WERI-Rb-1 (cell line): ENCODE measurements around the gene SLFN11.
"Not testable (repeated sequence)": the region's sequence is repeated elsewhere in the genome, so short reads cannot be mapped to it uniquely, and the experiment has no call there.

Experiments used
- DNase-seq: peaks from one replicate; pipeline ENCODE4 v3.0.0-alpha.2; 2020
- H3K27ac ChIP-seq: fragments of 250-450 bp; sonication (Bioruptor Pico); 2 replicates; pipeline ENCODE4 v1.5.1; 2020; ENCODE audit warnings: mild to moderate bottlenecking, moderate library complexity
- H3K27me3 ChIP-seq: fragments of 250-450 bp; sonication (Bioruptor Pico); 2 replicates; pipeline ENCODE4 v1.5.1; 2021; ENCODE audit warnings: mild to moderate bottlenecking, low read depth, moderate library complexity; ENCODE audit not compliant: insufficient read depth, severe bottlenecking
- H3K36me3 ChIP-seq: fragments of 250-450 bp; sonication (Bioruptor Pico); 2 replicates; pipeline ENCODE4 v1.5.1; 2020; ENCODE audit warnings: mild to moderate bottlenecking, moderate library complexity
- H3K4me3 ChIP-seq: 2 replicates; pipeline ENCODE4 v1.5.1; 2011; ENCODE audit warnings: low read depth, mild to moderate bottlenecking, control low read depth, low read length
- H3K9me3 ChIP-seq: fragments of 250-450 bp; sonication (Bioruptor Pico); 2 replicates; pipeline ENCODE4 v1.5.1; 2021; ENCODE audit warnings: mild to moderate bottlenecking, moderate library complexity; ENCODE audit not compliant: severe bottlenecking
- TF ChIP-seq, protein P1 (sequence below): IDR thresholded peaks from 2 replicates; pipeline ENCODE4 v1.5.1; 2011; ENCODE audit warnings: low read depth, mild to moderate bottlenecking, control low read depth, inconsistent platforms, low read length

The SLFN11 gene, protein sequence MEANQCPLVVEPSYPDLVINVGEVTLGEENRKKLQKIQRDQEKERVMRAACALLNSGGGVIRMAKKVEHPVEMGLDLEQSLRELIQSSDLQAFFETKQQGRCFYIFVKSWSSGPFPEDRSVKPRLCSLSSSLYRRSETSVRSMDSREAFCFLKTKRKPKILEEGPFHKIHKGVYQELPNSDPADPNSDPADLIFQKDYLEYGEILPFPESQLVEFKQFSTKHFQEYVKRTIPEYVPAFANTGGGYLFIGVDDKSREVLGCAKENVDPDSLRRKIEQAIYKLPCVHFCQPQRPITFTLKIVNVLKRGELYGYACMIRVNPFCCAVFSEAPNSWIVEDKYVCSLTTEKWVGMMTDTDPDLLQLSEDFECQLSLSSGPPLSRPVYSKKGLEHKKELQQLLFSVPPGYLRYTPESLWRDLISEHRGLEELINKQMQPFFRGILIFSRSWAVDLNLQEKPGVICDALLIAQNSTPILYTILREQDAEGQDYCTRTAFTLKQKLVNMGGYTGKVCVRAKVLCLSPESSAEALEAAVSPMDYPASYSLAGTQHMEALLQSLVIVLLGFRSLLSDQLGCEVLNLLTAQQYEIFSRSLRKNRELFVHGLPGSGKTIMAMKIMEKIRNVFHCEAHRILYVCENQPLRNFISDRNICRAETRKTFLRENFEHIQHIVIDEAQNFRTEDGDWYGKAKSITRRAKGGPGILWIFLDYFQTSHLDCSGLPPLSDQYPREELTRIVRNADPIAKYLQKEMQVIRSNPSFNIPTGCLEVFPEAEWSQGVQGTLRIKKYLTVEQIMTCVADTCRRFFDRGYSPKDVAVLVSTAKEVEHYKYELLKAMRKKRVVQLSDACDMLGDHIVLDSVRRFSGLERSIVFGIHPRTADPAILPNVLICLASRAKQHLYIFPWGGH

DNA sequence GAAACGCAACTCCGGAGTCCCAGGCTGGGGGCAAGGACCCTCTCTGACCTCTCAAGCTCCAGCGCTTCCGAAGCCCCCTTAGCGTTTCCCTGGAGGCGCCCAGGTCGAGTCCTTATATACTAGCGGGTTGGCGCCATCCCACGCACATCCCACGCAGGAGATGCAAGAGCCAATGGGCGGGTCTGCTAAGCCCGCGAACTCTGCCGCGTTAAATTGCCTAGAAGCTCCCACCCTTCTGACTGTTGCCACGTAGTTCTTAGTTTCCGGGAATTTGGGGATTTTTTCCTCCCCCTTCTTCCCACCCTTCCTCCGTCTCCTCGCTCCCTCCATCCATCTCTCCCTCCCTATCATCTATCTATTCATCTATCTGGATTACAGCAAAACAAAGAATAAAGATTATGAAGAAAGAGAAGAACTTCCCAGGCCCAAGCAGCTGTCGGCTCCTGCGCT, at the start of gene SLFN11:
Gene SLFN11, minus strand, starts transcription at position 88 of the 450 bp plus-strand sequence. CDS start 9,814 bp downstream, outside the sequence.
- peaks cover 5% of the 10 kb centered on the region for H3K9me3 ChIP-seq
- DNase-seq = no peak
- no peaks in the 10 kb centered on the region for H3K36me3 ChIP-seq
- H3K27ac ChIP-seq = no peak within 1 kb of the TSS
- H3K4me3 ChIP-seq = no peak within 1 kb of the TSS
- TF ChIP-seq, protein P1, sequence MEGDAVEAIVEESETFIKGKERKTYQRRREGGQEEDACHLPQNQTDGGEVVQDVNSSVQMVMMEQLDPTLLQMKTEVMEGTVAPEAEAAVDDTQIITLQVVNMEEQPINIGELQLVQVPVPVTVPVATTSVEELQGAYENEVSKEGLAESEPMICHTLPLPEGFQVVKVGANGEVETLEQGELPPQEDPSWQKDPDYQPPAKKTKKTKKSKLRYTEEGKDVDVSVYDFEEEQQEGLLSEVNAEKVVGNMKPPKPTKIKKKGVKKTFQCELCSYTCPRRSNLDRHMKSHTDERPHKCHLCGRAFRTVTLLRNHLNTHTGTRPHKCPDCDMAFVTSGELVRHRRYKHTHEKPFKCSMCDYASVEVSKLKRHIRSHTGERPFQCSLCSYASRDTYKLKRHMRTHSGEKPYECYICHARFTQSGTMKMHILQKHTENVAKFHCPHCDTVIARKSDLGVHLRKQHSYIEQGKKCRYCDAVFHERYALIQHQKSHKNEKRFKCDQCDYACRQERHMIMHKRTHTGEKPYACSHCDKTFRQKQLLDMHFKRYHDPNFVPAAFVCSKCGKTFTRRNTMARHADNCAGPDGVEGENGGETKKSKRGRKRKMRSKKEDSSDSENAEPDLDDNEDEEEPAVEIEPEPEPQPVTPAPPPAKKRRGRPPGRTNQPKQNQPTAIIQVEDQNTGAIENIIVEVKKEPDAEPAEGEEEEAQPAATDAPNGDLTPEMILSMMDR = no peak
- peaks cover 81% of the 10 kb centered on the region for H3K27me3 ChIP-seq

DNA sequence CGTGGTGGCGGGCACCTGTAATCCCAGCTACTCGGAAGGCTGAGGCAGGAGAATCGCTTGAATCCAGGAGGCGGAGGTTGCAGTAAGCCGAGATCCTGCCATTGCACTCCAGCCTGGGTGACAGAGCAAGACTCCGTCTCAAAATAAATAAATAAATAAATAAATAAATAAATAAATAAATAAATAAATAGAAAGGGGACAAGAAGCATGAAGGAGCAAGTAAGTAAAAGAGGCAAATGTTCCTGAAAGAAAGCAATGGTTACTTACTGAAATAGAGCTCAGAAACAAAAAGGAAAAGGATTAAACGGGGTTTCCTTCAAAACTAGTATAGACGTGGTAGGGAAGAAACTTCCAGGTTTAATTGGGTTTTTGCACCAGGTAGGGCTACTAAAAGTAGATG, 47.6 kb upstream of the SLFN11 start:
- H3K4me3 ChIP-seq, DNase-seq, H3K36me3 ChIP-seq, H3K9me3 ChIP-seq, H3K27ac ChIP-seq: not testable (repeated sequence)
- peaks cover 82% of the 10 kb centered on the region for H3K27me3 ChIP-seq

DNA sequence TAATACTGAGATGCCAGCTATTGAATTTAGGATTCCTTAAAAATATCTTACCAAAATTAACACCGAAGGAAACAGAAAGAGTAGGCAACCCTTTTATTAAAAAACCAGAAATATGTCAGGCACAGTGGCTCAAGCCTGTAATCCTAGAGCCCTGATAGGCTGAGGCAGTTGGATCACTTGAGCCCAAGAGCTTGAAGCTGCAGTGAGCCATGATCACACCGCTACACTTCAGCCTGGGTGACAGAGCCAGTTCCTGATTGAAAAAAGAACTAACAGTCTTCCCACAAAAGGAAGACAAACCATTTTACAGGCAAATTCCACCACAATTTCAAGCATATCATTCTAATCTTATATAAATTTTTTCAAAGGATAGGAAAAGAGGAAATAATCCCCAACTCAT, 43.2 kb upstream of the SLFN11 start:
- TF ChIP-seq, protein P1 = no peak
- H3K27me3 ChIP-seq = peaks cover 78% of the 10 kb centered on the region
- no peaks in the 10 kb centered on the region for H3K36me3 ChIP-seq
- no peak overlapping the region for H3K27ac ChIP-seq
- no peak for DNase-seq
- H3K9me3 ChIP-seq = peaks cover 10% of the 10 kb centered on the region
- H3K4me3 ChIP-seq = no peak overlapping the region

DNA sequence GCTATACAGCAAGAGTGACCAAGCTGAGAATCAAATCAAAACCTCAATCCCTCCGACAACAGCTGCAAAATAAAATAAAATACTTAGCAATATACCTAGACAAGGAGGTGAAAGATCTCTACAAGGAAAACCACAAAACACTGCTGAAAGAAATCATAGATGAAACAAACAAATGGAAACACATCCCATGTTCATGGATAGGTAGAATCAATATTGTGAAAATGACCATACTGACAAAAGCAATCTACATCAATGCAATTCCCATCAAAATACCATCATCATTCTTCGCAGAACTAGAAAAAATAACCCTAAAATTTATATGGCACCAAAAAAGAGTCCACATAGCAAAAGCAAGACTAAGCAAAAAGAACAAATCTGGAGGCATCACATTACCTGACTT, 41.3 kb upstream of the SLFN11 start:
- H3K27ac ChIP-seq, DNase-seq, H3K4me3 ChIP-seq, H3K36me3 ChIP-seq: not testable (repeated sequence)
- peaks cover 10% of the 10 kb centered on the region for H3K9me3 ChIP-seq
- H3K27me3 ChIP-seq = peaks cover 79% of the 10 kb centered on the region

DNA sequence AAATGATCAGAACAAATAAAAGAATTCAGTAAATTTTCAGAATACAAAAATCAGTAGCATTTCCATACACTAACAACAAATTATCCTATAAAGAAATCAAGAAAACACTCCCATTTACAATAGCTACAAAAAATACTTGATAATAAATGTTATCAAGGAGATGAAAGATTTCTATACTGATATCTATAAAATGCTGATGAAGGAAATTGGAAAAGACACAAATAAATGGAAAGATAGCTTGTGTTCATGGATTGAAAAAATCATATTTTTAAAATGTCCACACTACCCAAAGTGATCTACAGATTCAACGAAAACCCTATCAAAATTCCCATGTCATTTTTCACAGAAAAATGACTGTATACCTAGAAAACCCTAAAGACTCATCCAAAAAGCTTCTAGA, 40.8 kb upstream of the SLFN11 start:
- Histone ChIP-seq H3K27ac (no peak overlapping the region), H3K36me3 (no peaks in the 10 kb centered on the region), H3K4me3 (no peak overlapping the region), H3K9me3 (peaks cover 7% of the 10 kb centered on the region), H3K27me3 (peaks cover 79% of the 10 kb centered on the region)
- DNase-seq = no peak
- TF ChIP-seq, protein P1 = no peak

DNA sequence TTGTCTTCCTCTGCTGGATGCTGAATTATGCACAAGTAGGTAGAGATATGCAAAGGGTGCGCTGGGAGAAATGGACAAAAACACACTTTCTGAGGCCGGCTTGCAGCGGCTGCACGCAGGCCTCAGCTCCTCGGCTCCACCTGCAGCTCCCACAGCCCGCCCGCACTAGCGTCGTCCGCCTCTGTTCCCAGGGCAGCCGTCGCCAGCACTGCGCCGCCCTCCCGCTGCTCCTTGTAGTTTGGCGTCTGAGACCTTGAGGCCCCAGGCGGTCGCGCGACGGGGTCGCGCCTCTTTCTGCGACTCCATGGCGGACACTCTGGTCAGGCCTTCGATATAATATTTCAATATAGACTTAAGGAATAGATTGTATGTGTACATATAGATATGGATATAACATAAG, 34.1 kb upstream of the SLFN11 start:
- peaks cover 73% of the 10 kb centered on the region for H3K27me3 ChIP-seq
- H3K36me3 ChIP-seq = no peaks in the 10 kb centered on the region
- no peak overlapping the region for H3K27ac ChIP-seq
- H3K9me3 ChIP-seq = no peaks in the 10 kb centered on the region
- DNase-seq = no peak
- H3K4me3 ChIP-seq = no peak overlapping the region
- TF ChIP-seq, protein P1 = no peak
